Heart right ventricle (tissue), 16 donors: ENCODE measurements around the gene RFC5. TPM values are rescaled to one million over a fixed set of nuclear protein-coding genes. Genes with fewer than 3 reads are reported as not detected.

ENCODE experiments used
- ATAC-seq, 8 donors: fragments of 200-7000 bp; cut with Tn5 transposase; one replicate each; pipeline ENCODE4 v1.9.1; 2020; ENCODE audit warnings: mild to moderate bottlenecking in 8 of 8, moderate library complexity in 8 of 8, moderate number of reproducible peaks in 1 of 8
- DNase-seq, 2 donors: peaks; one replicate each; pipeline ENCODE4 v3.0.0-alpha.2; 2020
- H3K27ac ChIP-seq, 10 donors: fragments of 200-600 bp; sonication (generic) in 2 of 10; one replicate each; pipeline versions ENCODE4 v1.5.0 to v1.8.0; 2020 to 2022; ENCODE audit warnings: mild to moderate bottlenecking in 3 of 10
- H3K27me3 ChIP-seq, 7 donors: fragments of 200-600 bp; one replicate each; pipeline ENCODE4 v1.8.0; 2021 to 2022; ENCODE audit warnings: mild to moderate bottlenecking in 2 of 7
- H3K36me3 ChIP-seq, 9 donors: fragments of 200-600 bp; sonication (generic) in 1 of 9; one replicate each; pipeline versions ENCODE4 v1.5.0 to v1.8.0; 2020 to 2022; ENCODE audit warnings: mild to moderate bottlenecking in 2 of 9
- H3K4me1 ChIP-seq, 9 donors: fragments of 200-600 bp; sonication (generic) in 1 of 9; one replicate each; pipeline versions ENCODE4 v1.5.0 to v1.8.0; 2020 to 2022; ENCODE audit warnings: mild to moderate bottlenecking in 4 of 9
- H3K4me3 ChIP-seq, 10 donors: fragments of 200-600 bp; sonication (generic) in 2 of 10; one replicate each; pipeline versions ENCODE4 v1.5.0 to v1.8.0; 2020 to 2022; ENCODE audit warnings: mild to moderate bottlenecking in 7 of 10, moderate library complexity in 2 of 10
- H3K9me3 ChIP-seq, 11 donors: fragments of 200-600 bp in 10 of 11; sonication (generic) in 2 of 11; one replicate each; pipeline versions ENCODE4 v1.5.0 to v1.8.0; 2013 to 2022; ENCODE audit warnings: mild to moderate bottlenecking in 2 of 11, control low read depth in 1 of 11, moderate library complexity in 1 of 11
- WGBS, 2 donors: extraction: QIAGEN DNeasy Blood & Tissue Kit; methylation state at CpG; one replicate each; pipeline ENCODE4 v1.1.7; 2013; ENCODE audit warnings: inconsistent platforms in 1 of 2; 5-methylcytosine and 5-hydroxymethylcytosine counted together
- intact Hi-C, 10 donors: fragments of 100-400 bp; cut with DNase I; formaldehyde crosslinking; loops; one replicate each; pipeline versions ENCODE4 v1.11.1 to v1.14.2; 2022
- polyA plus RNA-seq, 2 donors: library from polyadenylated mRNA; stranded (reverse); fragments of 200-250 nt; gene quantifications; one replicate each; pipeline ENCODE4 v1.2.3, GENCODE V29; 2013
- total RNA-seq, 10 donors: library from RNA; stranded (reverse); fragmentation: NEBNext Ultra II Directional in 3 of 10; extraction: Animal tissue kit (Norgen Biotek cat#: 25700) in 3 of 10; gene quantifications; one replicate each; pipeline versions ENCODE4 v1.2.1 to v1.2.4, GENCODE V29; 2021 to 2023
- TF ChIP-seq, protein P1 (sequence below), 9 donors: fragments of 200-600 bp; sonication (generic) in 2 of 9; IDR thresholded peaks; one replicate each; pipeline versions ENCODE4 v1.5.0 to v1.8.0; 2021 to 2022; ENCODE audit warnings: antibody characterized with exemption in 9 of 9, mild to moderate bottlenecking in 5 of 9, moderate library complexity in 1 of 9
- donor health status: Arrhythmogenic right ventricular cardiomyopathy.
- donor health status: ischemic (EF 13 %, LVEDD 7.1; RV severe dilation, severe dysfunction).
- donor health status: healthy with polysubstance abuse.
- donor health status: DM: no; HTN: yes; CAD: no.
- donor health status: DM: no; HTN: no; CAD: no.
- donor health status: ischemic (EF 25% LVEDD 6.9; RV normal size, moderate dysfunction).
- donor health status: ischemic (EF 25% LVEDD 5.7; RV mildly dilated, moderate dysfunction).
- donor health status: healthy.
- donor health status: DM: yes; HTN: yes; CAD: no.
- donor health status: Ischemic cardiomyopathy.
- donor health status: ischemic (EF 35%, LVEDD 5.7; RV mildly dilated, moderate dysfunction).
- donor health status: nonischemic (EF 11% LVEDD 7.7; RV severe dilation, severe dysfunction).
- donor health status: DM: yes; HTN: yes; CAD: no.
- donor health status: PGD.
- donor health status: ischemic (EF 29% LVEDD 5.4; RV normal size, mild dysfunction).
- donor health status: nonischemic (EF 23%, LVEDD 6.1; RV moderate dilation, normal function).

RFC5 gene
- total and polyA plus RNA-seq, 12 donors, result 2.4 to 6.2 (median 4.1) TPM

DNA sequence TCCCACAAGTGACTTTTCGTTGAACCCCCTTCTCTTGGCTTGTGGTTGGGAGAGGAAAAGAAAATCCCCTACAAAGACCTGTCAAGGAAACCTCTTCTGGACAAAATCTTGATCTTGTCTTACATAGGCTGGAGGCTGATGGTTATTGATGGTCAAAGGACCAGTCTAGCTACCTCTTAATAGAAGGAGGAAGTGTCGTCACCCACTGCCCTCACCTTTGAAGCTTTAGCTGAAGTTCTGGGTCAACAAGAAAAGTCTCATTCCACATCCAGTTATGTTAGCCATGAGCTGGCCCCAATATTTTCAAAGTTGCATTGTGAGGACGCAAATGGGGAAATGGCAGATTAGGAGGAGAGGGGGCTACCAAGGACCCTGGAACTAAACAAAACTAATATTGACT lies 41.5 kb upstream of the RFC5 start:
- TF ChIP-seq, protein P1, sequence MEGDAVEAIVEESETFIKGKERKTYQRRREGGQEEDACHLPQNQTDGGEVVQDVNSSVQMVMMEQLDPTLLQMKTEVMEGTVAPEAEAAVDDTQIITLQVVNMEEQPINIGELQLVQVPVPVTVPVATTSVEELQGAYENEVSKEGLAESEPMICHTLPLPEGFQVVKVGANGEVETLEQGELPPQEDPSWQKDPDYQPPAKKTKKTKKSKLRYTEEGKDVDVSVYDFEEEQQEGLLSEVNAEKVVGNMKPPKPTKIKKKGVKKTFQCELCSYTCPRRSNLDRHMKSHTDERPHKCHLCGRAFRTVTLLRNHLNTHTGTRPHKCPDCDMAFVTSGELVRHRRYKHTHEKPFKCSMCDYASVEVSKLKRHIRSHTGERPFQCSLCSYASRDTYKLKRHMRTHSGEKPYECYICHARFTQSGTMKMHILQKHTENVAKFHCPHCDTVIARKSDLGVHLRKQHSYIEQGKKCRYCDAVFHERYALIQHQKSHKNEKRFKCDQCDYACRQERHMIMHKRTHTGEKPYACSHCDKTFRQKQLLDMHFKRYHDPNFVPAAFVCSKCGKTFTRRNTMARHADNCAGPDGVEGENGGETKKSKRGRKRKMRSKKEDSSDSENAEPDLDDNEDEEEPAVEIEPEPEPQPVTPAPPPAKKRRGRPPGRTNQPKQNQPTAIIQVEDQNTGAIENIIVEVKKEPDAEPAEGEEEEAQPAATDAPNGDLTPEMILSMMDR (IDR thresholded peaks at IDR 0.05), result no peak
- H3K9me3 ChIP-seq, result peaks cover 0 to 21% (median 9%) of the 10 kb centered on the region in 11 donors
- peaks cover 0 to 39% (median 13%) of the 10 kb centered on the region in 7 donors for H3K27me3 ChIP-seq
- H3K27ac ChIP-seq, result no peak overlapping the region
- no peaks in the 10 kb centered on the region for H3K4me1 ChIP-seq
- no peak overlapping the region for H3K4me3 ChIP-seq
- H3K36me3 ChIP-seq, result no peaks in the 10 kb centered on the region
- no peak for ATAC-seq
- intact Hi-C loops, result no loop called here
- WGBS, 2 donors, result 79 to 85% methylated on average over 3 of the region's 3 CpGs
- DNase-seq, result no peak

DNA sequence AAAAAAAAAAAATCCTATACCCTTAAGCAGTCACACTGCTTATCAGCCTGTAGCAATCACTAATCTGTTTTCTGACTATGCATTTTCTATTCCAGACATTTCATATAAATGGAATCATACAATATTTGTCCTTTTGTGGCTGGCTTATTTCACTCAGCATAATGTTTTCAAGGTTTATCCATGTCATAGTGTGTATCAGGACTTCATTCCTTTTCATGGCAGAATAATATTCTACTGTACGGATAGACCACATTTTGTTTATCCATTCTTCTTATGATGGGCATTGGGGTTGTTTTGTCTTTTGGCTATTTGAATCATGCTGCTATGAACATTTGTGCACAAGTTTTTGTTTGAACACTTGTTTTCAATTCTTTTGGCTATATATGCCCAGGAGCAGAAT lies 39.1 kb upstream of the RFC5 start:
- peaks cover 0 to 2% (median 0%) of the 10 kb centered on the region in 11 donors for H3K9me3 ChIP-seq
- intact Hi-C loops, result no loop called here
- peaks cover 0 to 31% (median 7%) of the 10 kb centered on the region in 7 donors for H3K27me3 ChIP-seq
- TF ChIP-seq, protein P1 (IDR thresholded peaks at IDR 0.05), result no peak
- H3K27ac ChIP-seq, result no peak overlapping the region
- H3K4me3 ChIP-seq, result no peak overlapping the region
- ATAC-seq (no peak), DNase-seq (no peak)
- WGBS, 2 donors, result 92 to 98% methylated on average over 1 of the region's 1 CpG
- no peaks in the 10 kb centered on the region for H3K4me1 ChIP-seq
- H3K36me3 ChIP-seq, result no peaks in the 10 kb centered on the region

DNA sequence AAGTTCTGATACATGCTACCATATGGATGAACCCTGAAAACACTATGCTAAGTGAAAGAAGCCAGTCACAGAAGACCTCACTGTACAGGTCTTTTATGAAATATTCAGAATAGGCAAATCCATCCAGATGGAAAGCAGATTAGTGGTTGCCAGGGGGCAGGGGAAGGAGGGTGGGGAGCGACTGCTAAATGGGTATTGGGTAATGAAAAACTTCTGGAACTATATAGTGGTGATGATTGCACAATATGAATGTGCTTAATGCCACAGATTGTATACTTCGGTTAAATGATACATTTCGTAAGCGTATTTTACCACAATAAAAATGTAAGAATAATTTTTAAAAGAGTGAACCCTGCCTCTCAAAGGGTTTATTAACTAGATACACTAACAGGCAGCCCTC lies 35.9 kb upstream of the RFC5 start:
- Histone ChIP-seq H3K27me3 (peaks cover 0 to 33% (median 9%) of the 10 kb centered on the region in 7 donors), H3K4me3 (no peak overlapping the region), H3K36me3 (no peaks in the 10 kb centered on the region), H3K9me3 (peaks cover 0 to 2% (median 0%) of the 10 kb centered on the region in 11 donors), H3K4me1 (no peaks in the 10 kb centered on the region), H3K27ac (no peak overlapping the region)
- WGBS, 2 donors, result 87 to 92% methylated on average over 4 of the region's 4 CpGs
- intact Hi-C loops, result no loop called here
- TF ChIP-seq, protein P1 (IDR thresholded peaks at IDR 0.05), result no peak
- ATAC-seq, result no peak
- no peak for DNase-seq

DNA sequence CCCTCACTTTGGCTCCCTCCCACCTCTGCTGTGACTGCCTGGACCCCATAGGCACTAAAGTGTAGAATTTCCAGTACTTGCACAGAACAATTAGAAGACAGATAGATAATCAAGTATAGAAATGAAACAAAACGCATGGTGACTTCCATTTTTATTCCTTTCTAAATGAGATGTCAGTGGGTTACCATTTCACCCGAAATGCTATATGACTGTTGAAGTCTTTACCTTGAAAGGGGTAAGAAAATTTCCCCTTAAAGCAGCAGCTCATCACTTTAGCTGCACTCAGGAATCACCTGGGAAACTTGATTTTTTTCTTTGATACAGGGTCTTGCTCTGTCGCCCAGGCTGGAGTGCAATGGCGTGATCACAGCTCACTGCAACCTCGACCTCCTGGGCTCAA lies 35.2 kb upstream of the RFC5 start:
- no peak for ATAC-seq
- Histone ChIP-seq H3K4me3 (no peak overlapping the region), H3K27me3 (peaks cover 0 to 33% (median 9%) of the 10 kb centered on the region in 7 donors), H3K4me1 (no peaks in the 10 kb centered on the region), H3K27ac (no peak overlapping the region), H3K9me3 (peaks cover 0 to 2% (median 0%) of the 10 kb centered on the region in 11 donors), H3K36me3 (no peaks in the 10 kb centered on the region)
- TF ChIP-seq, protein P1 (IDR thresholded peaks at IDR 0.05), result no peak
- WGBS, 2 donors, result 78 to 83% methylated on average over 5 of the region's 5 CpGs
- intact Hi-C loops, result no loop called here
- no peak for DNase-seq
